Inflammatory macrophage treated with lipopolysaccharide for 1 hour (primary cell): Measurements from ENCODE around the gene TOMM20.
"Not testable (repeated sequence)": the region's sequence is repeated elsewhere in the genome, so short reads cannot be mapped to it uniquely, and the experiment has no call there.

Experiments
- DNase-seq, 2 donors: peaks; one replicate each; pipeline ENCODE4 v3.0.0-alpha.2; 2020 to 2022

TOMM20 gene

DNA sequence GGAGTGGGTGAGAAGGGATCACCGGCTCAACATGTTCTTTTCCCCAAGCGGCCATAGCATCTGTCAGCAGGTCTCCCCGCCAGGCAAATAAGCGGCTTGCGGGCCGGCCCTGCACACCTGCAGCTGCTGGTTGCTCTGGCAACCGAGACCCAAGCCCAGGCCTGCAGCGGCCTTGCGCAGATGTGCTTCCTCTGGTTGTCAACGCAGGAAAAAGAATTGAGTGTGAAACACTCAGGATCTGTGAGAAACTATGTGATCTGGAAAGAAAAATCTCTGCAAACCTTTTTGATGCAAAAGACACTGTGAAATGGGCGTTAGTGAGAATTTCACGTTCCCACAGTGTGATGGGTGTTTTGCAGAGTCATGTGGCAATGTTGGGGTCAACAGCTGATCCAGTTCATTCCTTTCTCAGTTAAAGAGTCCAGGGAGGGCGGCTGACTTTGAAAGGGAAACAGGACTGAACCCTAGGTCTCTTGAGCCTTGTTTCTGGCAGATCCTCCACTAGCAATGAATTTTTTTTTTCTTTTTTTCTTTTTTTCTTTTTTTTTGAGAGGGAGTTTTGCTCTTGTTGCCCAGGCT is 28.4 kb downstream of the TOMM20 start:
- DNase-seq, result no peak

DNA sequence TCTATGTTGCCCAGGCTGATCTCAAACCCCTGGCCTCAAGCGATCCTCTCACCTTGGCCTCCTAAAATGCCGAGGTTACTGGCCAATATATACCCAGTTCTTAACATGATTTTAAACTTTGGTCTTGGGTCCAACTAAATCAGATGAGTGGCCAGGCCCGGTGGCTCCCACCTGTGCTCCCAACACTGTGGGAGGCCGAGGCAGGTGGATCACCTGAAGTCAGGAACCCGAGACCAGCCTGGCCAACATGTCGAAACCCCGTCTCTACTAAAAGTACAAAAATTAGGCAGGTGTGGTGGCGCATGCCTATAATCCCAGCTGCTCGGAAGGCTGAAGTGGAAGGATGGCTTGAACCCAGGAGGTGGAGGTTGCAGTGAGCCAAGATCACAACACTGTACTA is 29.6 kb downstream of the TOMM20 start:
- no peak for DNase-seq

DNA sequence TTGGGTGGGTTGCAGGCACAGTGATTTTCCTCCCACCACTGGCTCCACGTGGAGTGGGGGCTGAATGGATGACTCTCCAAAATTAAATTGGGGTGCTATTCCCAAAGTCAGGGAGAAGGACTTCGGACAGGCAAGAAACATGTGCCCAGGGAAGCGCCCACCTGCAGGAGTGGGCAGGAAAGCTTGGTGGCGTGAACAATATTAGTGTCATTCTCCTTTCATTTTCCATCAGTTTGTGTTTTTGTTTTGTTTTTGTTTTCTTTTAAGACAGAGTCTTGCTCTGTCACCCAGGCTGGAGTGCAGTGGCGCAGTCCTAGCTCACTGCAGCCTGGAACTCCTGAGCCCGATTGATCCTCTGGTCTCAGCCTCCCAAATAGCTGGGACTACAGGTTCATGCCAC is 30.1 kb downstream of the TOMM20 start:
- DNase-seq, result no peak

DNA sequence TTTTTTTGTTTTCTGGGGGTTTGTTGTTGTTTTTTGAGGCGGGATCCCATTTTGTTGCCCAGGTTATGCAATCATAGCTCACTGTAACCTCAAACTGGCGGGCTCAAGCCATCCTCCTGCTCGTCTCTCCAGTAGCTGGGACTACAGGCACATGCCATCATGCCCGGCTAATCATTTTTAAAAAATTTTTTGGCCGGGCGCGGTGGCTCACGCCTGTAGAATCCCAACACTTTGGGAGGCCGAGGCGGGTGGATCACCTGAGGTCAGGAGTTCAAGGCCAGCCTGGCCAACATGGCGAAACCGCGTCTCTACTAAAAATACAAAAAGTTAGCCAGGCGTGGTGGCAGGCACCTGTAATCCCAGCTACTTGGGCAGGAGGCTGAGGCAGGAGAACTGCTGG is 31.1 kb downstream of the TOMM20 start:
- not testable (repeated sequence) for DNase-seq

DNA sequence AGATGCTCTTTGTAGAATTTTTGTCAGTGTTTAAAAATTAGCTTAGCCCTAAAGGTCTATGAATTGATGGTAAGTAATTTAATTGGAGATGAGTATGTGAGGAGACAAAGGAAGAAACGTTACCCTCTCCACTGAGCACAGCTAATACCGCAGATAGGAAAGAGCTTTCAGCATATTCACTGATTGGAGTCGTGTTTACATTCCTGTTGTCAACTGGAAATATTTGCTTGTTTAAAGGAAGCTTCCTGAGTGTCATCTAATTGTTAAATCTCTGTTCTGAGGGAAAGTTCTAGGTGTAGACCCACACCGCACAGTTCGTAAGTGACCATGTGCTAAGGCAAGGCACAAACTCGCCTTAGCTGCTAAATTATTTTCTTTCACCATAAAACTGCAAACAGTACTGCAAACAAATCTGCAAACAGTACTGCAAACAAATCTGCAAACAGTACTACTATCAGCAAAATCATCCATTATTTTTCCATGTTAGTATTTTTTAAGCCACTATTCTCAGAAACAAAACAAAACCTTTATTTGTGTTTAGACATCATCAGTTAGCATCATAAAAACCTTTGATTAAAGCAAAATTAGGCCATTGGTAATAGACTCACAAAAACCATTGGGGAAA is 32.6 kb downstream of the TOMM20 start:
- no peak for DNase-seq

DNA sequence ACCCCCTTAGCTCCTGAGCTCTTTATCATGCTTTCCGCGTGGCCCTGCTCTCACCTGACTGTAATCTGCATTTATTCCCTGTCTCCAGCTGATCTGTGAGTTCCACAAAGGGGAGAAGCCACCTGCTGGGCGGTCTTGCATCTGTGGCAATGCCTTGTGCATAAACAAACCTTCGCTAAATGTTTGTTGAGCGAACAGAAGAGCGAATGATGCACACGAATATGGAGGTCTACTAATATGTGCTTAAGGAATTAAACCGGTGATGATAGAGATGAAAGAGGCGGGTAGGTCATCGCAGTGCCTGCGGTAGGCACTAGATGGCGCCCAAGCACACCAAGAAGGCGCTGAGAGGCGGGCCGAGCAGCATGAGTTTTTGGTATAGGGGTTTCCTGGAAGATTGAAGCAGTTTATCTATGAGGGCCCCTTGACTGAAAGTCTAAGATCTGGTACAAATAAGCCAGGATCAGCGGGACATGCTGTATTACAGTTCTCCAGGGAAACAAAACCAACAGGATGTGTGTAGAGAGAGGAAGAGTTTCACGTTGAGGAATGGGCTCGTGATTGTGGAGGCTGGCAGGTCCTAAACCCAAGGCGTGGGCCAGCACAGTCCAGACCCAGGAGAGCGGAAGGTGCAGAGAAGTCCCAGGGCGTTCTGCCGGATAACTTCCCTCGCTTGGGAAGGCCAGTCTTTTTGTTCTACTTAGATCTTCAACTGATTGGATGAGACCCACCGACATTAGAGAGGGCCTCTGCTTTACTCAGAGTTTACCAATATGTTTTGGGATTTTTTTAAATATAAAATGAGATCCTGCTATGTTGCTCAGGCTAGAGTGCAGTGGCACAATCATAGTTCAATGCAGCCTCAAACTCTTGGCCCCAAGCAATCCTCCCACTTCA is 34.7 kb downstream of the TOMM20 start:
- DNase-seq, result peak; percentile 45 to 88

DNA sequence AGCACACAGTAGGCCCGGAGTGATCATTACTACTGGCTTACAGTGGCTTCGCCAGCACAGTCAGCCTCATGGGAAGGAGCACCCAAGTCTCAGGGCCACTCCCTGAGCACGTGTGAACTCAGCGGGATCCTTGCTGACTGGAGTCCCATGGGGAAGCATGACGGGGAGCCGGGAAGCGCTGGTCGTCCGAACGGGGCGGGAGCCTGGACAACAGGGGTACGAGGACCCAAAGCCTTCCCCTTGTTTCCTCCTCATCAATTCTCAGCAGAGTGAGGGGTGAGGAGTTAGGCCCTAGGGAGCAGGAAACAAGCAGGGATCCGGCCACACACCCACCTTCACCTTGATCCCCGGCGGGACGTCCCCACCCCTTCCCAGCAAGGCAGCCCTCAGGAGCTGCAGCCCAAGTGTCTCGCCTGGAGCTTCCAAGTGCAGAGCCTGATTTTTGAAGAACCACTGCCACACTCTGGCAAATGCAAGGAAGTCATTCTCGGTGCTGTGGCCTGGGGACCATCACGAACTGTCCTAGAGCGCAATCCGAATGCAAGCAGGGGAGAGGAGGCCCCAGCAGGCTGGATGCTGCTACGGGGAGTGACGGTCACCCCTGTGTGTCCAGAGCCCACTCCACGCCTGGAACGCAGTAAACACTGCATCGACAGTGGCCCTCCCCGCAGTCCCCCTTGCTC is 35.5 kb downstream of the TOMM20 start:
- DNase-seq, result peak in 1 of 2 donors; percentile 21

DNA sequence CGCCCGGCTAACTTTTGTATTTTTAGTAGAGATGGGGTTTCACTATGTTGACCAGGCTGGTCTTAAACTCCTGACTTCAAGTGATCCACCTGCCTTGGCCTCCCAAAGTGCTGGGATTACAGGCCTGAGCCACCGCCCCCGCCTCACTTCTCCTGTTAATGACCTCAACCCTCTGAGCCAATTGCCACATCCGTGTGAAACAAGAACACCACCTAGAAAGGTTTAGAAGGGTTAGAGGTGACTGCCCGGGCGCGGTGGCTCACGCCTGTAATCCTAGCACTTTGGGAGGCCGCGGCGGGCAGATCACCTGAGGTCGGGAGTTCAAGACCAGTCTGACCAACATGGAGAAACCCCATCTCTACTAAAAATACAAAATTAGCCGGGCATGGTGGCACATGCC is 36.2 kb downstream of the TOMM20 start:
- not testable (repeated sequence) for DNase-seq

DNA sequence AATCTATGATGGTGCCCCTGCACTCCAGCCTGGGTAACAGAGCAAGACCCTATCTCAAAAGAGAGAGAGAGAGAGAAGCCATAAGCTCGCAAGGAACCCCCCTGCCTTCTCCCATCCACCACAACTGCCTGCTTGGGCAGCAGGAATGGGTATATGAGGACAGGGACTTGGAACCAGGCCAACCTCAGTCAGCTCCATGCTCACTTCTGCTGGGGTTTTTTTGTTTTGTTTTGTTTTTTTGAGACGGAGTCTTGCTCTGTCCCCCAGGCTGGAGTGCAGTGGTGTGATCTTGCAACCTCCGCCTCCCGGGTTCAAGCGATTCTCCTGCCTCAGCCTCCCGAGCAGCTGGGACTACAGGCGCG is 36.6 kb downstream of the TOMM20 start:
- not testable (repeated sequence) for DNase-seq

DNA sequence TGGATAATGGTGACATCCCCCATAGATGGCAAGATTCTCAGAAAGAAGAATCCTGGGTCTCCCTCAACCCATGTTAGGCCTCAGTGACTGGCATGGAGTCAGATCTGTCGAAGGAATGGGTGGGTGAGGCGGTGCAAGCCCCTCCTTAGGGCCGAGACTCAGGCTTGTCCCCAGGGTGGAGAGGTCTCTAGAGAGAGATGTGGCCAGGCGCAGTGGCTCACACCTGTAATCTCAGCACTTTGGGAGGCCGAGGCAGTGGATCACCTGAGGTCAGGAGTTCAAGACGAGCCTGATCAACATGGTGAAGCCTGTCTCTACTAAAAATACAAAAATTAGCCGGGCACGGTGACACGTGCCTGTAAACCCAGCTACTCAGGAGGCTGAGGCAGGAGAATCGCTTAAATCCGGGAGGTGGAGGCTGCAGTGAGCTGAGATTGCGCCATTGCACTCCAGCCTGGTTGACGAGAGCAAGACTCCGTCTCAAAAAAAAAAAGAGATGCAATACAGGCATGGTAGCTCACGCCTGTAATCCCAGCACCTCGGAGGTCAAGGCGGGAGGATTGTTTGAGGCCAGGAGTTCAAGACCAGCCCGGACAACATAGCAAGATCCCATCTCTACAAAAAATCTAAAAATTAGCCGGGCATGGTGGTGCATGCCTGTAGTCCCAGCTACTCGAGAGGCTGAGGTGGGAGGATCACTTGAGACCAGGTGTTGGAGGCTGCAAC is 37.2 kb downstream of the TOMM20 start:
- DNase-seq, result not testable (repeated sequence)

DNA sequence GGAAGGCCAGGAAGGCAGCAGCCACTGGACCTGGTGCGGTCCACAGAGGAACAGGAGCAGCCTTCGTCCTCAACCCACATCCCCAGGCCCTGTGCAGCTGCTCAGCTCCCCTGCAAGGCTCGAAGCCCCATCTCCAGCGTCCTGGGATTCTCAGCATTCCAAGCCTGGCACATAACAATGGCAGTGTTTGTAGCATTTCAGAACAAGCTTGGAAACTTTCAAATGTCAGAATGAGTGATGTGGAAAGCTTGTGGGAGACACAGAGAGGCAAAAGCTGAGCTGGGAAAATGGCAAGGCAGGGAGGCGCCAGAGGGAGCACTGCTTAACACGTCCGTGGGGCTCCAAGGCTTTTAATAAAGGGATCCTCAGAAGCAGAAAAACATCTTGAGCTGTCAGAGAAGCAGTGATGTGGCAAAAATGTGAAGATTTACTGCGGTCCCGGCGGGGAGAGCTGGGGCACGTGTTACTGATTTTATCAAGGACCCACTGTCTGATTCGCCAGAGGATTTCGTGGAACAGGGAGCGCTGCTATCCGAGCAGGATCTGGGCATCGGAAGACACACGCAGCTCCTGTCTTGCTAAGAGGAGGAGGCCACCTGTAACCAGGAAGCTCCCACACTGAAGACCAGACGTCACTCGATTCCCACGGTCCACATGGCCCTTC is 38.1 kb downstream of the TOMM20 start:
- DNase-seq, result no peak

DNA sequence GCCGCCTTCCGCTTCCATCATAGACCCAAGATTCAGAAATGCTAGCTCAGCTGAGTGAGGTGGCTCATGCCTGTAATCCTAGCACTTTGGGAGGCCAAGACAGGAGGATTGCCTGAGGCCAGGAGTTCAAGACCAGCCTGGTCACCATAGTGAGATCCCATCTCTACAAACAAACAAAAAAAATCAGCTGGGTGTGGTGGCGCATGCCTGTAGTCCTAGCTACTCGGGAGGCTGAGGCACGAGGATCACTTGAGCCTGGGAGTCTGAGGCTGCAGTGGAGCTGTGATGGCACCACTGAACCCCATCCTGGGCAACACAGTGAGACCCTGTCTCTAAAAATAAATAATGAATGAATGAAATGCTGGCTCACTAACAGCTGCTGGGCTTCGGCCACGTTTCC is 39.7 kb downstream of the TOMM20 start:
- no peak for DNase-seq

DNA sequence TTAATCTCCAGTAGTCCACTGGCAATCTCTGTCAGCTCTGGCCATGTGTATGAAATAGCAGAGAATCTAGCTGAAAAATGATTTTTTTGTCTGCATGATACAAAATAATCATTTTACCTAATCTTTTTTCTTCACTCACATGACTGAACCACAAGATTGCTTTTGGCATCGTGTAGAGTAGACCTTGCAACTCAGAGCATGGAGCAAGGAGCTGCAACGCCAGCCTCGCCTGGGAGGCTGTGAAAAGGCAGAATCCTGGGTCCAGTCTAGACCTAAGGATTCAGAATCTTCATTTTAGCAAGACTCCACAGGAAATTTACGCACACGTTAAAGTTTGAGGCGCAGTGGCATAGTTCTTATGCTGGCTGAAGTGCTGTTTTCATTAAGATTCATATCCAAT is 40.2 kb downstream of the TOMM20 start:
- DNase-seq, result no peak

DNA sequence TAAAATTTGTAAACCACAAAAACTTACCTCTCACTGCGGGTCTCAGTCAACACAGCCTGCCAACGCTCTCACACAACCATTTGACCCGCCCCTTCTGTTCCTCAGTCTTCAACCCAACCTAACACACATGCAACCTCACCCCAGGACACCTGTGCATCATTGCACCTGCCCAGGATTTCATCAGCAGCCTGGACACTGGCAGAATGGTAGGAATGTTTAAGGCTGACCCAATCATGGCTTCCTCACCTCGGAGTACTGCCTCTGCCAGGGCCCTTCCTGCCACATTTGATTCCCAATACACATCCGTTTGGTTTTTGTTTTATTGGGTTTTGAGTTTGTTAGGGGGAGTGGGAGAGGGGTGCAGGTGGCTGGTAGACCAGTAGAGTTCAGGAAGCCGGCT is 40.7 kb downstream of the TOMM20 start:
- no peak for DNase-seq

DNA sequence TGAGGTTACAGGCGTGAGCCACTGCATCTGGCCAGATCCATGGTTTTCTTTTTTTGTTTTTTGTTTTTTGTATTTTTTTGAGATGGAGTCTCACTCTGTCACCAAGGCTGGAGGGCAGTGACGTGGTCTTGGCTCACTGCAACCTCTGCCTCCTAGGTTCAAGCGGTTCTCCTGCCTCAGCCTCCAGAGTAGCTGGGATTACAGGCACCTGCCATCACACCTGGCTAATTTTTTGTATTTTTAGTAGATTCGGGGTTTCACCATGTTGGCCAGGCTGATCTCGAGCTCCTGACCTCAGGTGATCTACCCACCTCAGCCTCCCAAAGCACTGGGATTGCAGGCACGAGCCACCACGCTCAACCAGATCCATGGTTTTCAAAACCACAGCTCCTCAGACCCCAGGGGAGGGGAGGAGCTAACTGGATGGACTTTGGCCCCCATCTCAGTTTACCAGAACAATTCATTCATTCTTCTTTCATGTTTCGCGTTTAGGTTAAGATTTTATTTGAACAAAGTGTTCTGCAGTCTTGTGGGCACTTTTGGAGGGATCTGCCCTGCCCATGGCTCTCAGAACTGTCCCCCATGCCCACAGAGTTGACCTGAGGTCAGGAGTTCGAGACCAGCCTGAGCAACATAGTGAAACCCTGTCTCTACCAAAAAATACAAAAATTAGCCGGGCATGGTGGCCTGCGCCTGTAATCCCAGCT is 43.1 kb downstream of the TOMM20 start:
- DNase-seq, result not testable (repeated sequence)

DNA sequence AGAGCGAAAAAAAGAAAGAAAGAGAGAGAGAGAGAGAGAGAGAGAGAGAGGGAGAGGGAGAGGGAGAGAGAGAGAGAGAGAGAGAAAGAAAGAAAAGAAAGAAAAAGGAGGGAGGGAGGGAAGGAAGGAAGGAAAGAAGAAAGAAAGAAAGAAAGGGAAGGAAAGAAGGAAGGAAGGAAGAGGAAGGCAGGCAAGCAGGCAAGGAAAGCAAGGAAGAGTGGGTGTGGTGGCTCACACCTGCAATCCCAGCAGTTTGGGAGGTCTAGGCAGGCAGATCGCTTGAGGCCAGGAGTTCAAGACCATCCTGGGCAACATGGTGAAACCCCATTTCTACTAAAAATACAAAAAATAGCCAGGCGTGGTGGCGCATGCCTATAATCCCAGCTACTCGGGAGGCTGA is 47.8 kb downstream of the TOMM20 start:
- DNase-seq, result not testable (repeated sequence)

DNA sequence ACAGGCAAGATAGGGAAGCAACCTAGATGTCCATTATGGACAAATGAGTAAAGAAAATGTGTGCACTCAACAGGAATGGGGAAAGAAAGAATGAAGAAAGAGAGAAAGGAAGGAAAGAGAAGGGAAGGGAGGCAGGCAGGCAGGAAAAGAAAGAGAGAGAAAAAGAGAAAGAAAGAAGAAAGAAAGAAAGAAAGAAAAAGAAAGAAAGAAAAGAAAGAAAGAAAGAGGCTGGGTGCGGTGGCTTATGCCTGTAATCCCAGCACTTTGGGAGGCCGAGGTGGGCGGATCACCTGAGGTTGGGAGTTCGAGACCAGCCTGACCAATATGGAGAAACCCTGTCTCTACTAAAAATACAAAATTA is 48.4 kb downstream of the TOMM20 start:
- DNase-seq, result not testable (repeated sequence)

DNA sequence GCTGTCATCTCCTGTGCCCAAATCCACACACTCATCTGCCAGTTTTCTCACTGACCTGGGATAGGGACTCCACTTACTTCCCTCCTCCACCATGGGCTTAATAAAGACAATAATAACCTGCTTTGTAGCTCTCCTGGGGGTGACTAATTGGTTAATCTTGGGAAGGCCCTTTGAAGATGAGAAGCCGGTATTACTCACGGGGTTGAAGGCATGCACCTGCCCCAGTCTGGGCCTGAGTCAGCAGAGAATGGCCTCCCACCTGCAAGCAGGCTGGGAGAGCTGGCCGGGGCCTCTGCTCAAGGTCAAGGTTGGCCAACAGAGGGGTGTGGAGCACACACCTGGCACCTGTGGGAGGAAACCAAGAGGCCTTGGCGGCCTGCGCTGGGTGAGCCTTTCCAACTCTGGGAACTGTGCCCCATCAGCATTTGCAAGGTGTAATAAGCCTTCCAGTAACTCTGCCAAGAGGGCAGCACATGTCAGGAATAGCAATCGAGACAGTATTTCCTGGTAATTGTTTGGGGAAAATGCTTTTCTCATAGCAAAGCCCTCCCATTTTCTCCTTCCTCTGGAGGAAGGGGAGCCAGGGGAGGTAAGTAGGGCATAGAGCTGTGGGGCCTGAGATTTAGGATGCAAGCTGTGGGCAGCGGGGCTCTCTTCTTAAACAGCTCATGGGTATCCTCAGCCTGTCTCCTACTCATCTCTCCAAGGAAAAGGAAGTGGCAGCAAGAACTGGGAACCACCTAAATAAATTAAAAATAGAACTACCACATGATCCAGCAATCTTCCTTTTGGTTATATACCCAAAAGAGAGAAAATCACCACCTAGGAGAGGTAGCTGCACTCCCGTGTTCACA is 49.0 kb downstream of the TOMM20 start:
- DNase-seq, result peak; percentile 67 to 90

DNA sequence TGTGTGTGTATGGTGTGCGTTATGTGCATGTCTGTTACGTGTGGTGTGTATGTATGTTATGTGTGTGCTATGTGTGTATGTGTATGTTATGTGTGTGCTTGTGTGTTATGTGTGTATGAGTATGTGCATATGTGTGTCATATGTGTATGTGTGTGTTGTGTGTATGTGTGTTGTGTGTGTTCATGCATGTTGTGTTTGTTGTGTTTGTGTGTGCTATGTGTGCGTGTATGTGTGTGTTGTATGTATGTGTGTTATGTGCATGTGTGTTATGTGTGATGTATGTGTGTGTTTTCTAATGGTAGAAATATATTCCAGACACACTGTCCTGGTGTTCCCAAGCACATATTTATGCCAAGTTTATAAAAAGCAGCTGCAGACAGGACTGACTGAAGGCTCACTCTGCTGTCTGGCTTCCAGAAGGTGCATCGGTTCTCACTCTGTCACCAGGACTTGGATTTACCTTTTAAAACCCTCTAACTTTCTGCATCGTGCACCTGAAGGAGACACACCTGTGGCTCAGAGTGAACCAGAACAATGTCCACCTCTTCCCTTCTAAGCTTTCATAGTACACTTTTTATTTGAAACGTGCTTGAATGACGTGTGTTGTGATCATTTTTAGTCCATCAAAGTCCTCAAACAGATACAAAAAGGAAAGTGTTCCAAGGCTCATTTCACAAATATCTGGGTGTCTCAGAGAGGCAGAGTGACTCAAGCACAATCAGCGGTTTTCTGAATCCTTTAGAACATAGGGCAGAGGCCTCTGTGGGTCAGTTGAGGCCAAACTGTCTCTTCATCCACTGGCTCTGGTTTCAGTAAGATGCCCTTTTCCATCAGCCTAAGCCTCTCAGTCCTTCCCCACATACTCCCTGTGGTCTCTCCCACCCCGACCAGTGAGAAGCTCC is 49.9 kb downstream of the TOMM20 start:
- DNase-seq, result peak; percentile 53 to 60
